Activated CD4-positive, alpha-beta T cell treated with anti-CD3 and anti-CD28 coated beads, Interleukin-2, Interleukin-6, amounts not matched to agents 100 ng/mL and 50 ng/mL, durations not matched to agents 16 hours and 8 hours (primary cell): ENCODE measurements around the gene SH3TC1.

ENCODE experiments used
- DNase-seq: peaks from one replicate; pipeline ENCODE4 v3.0.0-alpha.2; 2020

Gene SH3TC1

GRCh38 chr4:8280158-8280875 lies 81.2 kb downstream of the SH3TC1 start:
- DNase-seq: no peak

- DNase-seq: no peak
These were observed 81.9 kb downstream of the SH3TC1 start for GRCh38 chr4:8280876-8281440.

DNA sequence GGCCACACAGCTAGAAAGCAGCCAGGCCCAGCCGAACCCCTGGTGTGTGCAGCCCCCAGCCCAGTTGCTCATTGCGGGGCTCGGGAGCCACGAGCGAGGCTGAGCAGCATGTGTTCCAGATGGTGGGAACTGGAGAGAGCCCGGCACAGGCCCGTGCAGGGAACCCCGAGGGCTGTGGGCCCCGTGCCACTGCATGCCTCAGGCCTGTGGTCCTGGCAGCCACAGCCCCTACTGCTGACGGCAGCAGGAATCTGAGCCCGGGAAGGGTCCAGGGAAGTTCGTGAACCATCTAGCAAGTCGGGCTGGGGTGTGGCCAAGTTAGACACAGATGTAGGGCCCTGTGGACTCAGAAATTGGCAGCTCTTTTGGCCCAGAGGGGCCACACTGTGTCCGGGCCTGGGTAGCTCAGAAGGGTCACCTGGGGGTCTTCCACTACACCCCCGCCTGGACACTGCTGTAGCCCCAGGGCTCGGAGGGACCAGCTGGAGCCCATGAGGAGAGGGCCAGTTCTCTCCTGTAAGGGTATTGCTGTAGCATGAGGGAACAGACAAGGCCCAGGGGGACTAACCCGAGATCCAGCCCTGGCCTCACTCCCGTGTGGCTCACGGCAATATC lies 82.5 kb downstream of the SH3TC1 start:
- DNase-seq: no peak

GRCh38 chr4:8282134-8282641 lies 83.1 kb downstream of the SH3TC1 start:
- DNase-seq: no peak

- DNase-seq: no peak
These were observed 83.7 kb downstream of the SH3TC1 start for GRCh38 chr4:8282742-8283141.

GRCh38 chr4:8283161-8283560 lies 84.1 kb downstream of the SH3TC1 start:
- no peak for DNase-seq

- DNase-seq: no peak
These were observed 84.6 kb downstream of the SH3TC1 start for GRCh38 chr4:8283631-8284121.

- no peak for DNase-seq
These were observed 85.3 kb downstream of the SH3TC1 start for GRCh38 chr4:8284391-8284790.

- no peak for DNase-seq
These were observed 86.3 kb downstream of the SH3TC1 start for GRCh38 chr4:8285143-8285975.

DNA sequence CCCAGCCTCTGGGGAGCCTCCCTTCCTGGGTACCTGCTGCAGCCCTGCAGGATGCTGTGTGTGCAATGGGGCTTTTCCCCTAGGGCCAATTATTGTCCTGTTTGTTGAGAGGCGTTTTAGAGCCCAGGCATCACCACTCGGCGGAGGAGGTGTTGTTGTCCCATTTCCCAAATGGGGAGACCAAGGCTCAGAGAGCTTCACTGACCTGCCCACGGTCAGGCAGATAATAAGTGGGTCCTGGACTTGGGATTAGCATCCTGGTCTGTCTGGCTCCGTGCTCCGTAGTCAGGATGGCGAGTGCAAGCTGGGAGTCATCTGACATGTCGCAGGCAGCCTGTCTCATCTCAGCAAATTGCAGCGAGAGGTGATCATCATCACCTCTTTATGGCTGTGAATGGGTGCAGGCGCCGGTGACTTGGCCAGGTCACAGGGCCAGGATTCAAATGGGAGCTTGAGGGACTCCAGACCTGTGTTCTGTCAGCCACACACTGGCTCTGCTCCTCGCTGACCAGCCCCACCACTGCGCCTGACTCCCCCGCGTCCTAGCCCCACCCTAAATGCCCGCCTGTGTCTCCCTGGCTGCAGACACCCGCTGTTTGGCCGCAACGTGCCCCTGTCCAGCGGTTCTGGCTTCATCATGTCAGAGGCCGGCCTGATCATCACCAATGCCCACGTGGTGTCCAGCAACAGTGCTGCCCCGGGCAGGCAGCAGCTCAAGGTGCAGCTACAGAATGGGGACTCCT lies 87.1 kb downstream of the SH3TC1 start:
- DNase-seq: no peak

DNA sequence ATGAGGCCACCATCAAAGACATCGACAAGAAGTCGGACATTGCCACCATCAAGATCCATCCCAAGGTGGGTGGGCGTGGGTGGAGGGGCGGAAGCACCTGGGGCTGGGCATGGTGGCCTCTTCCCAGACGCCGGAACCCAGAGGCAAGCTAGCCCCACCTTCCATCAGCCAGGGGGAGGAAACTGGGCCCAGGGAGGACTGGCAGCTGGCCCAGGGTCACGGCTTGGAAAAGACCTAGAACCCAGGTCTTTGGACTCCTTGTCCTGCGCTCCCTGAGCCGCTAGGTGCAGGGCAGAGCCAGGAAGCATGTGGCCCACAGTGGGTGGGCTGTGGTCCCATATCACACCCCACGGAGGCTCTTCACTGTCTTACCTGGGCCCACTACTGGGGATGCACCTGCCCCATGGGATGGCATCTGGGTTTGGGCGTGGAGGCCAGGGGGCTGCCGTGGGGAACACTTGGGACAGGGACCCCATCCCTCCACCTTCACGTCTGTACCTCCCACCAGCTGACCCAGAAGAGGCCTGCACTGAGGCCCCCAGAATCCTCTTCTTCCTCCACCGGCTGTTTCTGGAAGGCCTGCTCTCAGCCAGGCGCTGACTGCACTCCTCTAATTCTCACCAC lies 87.7 kb downstream of the SH3TC1 start:
- DNase-seq: no peak

GRCh38 chr4:8287343-8288280 lies 88.5 kb downstream of the SH3TC1 start:
- no peak for DNase-seq

GRCh38 chr4:8289151-8289750 lies 90.2 kb downstream of the SH3TC1 start:
- no peak for DNase-seq

DNA sequence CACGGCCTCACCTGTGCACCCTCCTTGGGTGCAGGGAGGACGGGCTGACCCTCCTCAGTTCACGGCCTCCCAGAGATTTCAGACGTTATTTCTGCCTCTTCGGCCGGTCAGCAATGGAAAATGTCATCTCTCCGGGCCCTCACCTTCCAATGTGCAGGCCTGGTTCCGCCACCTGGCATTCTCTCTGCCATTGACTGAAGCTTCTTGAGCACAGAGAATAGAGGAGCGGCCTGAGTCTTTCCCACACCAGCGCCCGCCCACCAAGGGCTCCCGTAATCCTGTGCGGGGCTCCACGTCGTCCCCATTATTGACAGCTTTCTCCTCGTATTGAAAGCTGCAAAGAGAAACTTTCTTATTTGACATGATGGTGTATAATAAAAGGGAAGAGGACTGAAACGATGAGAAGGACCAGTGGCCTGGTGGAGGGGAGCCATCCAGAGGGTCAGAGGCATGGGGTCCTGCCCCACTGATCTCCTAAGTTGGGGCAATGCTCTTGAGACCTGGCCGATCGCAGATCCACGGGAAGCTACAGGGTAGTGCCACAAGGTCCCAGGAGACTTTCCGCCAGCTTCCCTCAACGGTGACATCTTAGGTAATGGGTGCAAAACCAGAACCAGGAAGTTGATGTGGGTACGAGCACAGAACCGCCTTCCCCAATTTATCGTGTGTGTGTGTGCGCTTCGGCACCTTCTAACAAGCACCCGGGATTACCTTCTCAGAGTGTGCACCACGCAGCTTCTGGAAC lies 91.0 kb downstream of the SH3TC1 start:
- DNase-seq: no peak

DNA sequence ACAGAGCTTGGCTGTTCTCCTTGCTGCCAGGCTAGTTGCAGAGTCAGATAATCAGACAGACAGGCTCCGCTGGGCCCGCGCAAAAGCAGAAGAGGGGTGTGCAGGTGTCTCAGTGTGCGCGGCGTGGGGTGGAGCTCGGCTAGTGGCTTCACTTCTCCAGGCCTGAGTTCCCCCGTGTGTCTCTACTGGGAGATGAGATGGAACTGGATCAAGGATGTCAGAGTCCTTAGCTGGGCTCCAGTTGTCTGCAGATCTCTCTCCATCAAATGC lies 91.5 kb downstream of the SH3TC1 start:
- DNase-seq: no peak
